Stimulated activated CD8-positive, alpha-beta memory T cell treated with anti-CD3 and anti-CD28 coated beads, Interleukin-15, amount 100 ng/mL, for 4 hours (primary cell): ENCODE data around the gene MORN1.
A peak's percentile ranks its signal among the peaks of the same experiment; 100 is the strongest.
"Not testable (repeated sequence)": the region's sequence is repeated elsewhere in the genome, so short reads cannot be mapped to it uniquely, and the experiment has no call there.

Source experiments
- DNase-seq, 2 donors: peaks; one replicate each; pipeline ENCODE4 v3.0.0-alpha.2; 2020; ENCODE audit warnings: low read depth in 2 of 2

The MORN1 gene

DNA sequence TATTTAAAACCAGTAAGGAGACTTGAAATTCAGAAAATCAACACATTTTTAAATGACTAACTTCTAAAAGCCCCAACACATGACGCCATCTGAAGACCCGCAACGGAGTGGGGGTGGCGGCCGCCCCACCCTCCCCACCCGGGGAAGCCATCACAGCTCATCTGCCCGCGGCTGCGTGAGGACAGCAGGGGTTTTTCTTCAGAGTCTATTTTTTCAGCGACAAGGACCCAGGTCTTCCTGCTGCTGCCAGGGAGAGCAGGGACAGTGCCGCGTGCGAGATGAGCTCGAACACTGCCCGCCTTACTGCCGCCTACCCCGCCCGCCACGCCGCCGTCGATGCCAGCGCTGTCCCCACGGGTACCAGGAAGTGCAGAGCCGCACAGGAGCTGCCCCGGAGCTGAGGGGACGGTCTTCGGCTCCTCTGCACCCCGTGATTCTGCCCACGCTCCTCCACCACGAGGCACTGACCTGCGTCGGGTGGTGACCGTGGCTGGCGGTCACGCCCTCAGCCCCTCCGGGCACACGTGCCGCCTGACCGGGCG is 84.2 kb downstream of the MORN1 start:
- no peak for DNase-seq

DNA sequence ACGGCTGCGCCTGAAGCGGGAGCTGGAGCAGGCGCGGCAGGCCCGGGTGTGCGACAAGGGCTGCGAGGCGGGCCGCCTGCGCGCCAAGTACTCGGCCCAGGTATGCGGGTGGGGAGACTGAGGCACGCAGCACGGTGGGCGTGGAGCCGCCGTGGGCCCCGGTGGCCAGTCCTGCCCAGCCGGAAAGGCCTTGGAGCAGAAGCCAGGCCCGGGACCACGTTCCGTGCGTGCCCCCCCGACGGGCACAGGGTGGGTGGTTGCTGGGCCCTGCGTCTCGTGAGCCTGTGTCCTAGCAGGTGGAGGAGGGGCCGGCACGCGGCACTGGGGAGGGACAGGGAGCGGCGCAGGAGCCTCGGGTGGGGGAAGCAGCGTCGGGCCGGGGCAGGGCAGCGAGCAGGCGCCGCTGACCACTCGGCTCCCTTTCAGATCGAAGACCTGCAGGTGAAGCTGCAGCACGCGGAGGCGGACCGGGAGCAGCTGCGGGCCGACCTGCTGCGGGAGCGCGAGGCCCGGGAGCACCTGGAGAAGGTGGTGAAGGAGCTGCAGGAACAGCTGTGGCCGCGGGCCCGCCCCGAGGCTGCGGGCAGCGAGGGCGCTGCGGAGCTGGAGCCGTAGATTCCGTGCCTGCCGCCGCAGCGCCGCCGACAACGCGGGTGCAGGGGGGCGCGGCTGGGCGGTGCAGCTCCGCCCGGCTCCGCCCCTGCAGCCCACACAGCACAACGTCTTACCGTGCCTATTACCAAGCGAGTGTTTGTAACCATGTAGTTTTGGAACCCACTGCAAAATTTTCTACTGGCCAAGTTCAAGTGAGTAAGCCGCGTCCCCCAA is 85.0 kb downstream of the MORN1 start:
- no peak for DNase-seq

DNA sequence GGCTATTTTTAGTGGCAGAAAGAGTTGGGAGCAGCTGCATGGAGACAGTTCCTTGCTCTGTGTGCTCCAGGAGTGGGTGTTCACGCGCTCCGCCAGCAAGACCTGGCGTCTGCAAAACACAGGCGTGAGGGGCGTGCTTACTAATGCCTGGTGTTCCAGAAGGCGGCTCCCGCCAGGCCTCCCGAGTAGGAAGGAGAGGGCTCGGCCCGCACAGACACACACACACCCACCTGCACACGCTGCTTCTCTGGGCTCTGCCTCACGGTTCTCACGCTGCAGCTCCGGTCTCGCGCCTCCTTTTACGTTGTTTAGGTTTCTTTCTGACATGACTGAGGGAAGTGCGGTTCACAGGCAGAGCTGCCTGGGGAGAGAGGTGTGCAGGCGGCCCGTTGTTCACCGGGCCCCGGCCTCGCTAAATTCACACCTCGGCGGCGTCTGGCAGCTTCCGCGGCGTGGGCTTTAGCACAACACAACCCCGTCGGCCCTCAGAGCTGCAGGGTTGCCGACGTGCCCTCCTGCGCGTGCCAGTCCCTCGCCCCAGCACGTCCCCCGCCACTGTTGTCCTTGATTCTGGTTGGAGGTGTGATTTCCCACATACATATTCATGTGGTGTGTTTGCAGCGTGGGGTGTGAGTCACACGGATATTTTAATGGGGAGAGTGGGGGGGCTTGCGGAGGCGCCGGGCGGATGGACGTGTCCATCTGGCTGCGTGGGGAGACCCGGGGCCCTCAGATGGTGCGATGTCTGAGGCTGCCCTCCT is 86.3 kb downstream of the MORN1 start:
- no peak for DNase-seq

DNA sequence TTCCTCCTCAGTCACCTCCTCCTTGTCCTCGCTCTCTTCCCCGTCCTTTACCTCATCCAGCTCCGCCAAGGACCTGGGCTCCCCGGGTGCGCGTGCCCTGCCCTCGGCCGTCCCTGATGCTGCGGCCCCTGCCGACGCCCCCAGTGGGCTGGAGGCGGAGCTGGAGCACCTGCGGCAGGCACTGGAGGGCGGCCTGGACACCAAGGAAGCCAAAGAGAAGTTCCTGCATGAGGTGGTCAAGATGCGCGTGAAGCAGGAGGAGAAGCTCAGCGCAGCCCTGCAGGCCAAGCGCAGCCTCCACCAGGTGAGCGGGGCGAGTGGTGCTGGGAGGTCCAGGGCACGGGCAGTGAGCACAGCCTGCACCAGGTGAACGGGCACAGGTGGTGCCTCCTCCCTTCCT is 87.1 kb downstream of the MORN1 start:
- no peak for DNase-seq

DNA sequence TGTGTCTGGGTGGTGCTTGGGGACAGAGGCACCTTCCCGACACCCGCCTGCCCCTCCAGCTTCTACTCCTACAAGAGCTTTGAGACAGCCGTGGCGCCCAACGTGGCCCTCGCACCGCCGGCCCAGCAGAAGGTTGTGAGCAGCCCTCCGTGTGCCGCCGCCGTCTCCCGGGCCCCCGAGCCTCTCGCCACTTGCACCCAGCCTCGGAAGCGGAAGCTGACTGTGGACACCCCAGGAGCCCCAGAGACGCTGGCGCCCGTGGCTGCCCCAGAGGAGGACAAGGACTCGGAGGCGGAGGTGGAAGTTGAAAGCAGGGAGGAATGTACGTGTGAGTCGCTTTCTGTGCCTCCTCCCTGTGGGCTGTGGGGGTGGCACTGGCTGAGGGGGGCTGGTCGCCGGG is 87.6 kb downstream of the MORN1 start:
- DNase-seq: no peak

DNA sequence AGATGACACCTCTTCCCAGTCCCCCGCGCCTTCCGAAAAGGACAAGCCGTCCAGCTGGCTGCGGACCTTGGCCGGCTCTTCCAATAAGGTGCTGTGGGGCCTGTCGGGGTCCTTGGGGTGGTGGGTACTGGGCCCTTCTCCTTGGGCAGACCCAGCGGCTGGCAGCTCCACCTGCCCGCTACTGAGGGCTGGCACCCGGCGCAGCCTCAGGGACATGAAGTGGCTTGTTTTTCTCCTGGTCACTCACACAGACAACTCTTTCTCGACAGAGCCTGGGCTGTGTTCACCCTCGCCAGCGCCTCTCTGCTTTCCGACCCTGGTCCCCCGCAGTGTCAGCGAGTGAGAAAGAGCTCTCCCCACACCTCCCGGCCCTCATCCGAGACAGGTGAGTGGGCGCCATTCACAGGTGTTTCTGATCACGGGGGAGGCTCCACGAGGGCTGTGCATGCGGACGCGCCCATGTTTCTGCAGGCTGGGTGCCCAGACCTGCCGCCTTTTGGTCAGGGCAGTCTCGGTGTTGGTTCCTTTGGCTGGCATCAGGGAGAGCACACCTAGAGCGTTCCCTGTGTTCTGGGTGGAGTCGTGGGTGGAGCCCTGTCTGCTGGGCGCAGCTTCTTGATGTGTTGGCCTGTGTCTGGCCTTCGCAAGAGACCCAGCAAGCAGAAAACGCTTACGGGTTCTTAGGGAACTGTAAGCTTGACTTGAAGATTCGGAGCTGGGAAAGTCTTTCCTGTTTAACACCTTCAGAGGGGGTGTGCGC is 88.2 kb downstream of the MORN1 start:
- no peak for DNase-seq

DNA sequence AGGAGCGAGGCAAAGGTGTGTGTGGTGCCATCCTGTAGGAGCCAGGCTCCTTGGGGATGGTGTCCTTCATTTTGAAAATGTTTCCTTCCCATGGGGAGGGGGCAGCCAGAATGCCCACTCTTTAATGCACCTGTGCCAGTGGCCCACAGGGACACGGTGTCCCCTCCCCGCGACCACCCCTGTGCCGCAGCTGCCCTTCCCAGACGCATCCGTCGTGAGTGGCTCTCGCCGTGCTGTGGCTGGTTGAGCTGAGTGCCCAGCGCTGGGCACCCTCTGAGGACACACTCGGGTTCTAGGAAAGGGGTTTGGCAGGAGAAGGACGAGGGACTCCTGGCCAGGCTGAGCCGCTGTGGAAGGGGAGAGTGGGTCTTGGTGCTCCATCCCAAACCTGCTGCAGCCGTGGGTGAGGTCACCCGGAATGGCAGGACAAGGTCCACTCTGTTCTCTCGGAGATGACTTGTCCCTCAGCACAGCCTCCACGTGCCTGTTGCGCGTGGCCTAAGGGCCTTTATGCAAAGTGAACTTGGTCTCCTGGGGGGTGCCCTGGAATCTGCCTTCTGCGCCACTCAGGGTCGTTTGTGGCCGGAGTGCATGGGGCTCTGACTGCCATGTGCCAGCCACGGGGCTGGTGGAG is 88.9 kb downstream of the MORN1 start:
- DNase-seq: no peak

DNA sequence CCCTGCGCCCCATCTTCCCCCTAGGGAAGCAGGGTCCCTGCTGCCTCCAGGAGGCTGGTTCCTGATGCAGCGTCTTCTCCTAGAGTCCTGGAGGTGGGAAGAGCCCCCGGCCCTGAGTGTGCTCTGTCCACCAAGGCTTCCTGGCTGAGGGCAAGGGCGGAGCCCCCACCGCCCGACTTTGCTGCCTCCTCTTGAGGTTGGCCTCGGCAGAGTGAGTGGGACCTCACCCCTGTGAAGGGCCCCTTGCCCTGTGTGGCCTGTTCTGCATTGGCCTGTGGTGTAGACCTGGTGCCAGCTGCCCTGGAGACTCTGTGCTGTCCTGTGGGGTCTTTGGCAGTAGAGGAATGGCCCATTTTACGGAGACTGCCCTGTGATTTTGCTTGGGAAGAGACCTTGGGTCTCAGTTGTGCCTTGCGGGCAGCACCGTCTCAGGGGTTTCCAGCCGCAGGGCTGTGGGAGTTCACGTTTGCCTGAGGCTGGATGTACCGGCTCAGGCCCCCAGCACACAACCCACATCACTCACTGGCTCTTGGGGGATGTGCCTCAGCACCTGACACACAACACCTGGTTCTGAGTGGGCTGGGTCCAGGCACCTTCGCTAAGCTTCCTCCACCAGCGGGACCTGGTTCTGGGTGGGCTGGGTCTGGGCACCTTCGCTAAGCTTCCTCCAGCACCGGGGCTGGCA is 89.6 kb downstream of the MORN1 start:
- no peak for DNase-seq

DNA sequence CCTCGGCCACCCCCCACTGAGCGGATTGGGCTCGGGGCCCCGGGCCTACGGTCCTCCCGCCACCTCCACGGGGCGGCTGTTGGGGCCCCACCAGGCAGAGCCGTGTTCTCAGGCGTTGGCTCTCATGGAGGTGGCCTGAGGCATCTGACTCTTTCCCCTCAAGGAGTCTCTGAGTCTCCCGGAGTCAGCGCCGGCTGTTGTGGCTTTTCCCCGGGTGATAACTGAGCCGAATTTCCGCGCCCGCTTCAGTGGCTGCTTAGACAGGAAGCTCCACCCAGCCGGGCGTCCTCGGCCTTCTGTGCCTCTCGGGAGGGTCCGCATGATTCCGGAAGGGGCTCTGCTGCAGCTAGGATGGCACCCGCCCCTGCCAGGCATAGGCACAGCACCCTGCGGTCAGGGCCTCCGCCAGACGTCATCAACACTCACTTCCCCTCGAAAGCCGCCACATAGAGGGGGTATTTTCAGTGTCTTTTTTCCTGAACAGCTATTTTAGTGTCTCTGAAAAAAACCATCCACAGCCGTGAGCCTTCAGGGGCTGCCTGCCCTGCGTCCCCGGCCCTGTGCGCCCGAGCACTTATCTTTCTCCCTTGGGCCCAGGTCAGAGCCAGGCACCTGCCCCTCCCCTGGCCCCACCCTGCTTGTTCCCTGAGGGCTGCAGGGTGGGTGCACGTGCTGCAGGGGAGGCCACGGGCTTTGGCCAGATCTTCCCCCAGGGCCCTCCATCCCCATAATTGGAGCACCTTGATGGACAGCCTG is 90.3 kb downstream of the MORN1 start:
- peak; percentile 80 to 84 for DNase-seq

DNA sequence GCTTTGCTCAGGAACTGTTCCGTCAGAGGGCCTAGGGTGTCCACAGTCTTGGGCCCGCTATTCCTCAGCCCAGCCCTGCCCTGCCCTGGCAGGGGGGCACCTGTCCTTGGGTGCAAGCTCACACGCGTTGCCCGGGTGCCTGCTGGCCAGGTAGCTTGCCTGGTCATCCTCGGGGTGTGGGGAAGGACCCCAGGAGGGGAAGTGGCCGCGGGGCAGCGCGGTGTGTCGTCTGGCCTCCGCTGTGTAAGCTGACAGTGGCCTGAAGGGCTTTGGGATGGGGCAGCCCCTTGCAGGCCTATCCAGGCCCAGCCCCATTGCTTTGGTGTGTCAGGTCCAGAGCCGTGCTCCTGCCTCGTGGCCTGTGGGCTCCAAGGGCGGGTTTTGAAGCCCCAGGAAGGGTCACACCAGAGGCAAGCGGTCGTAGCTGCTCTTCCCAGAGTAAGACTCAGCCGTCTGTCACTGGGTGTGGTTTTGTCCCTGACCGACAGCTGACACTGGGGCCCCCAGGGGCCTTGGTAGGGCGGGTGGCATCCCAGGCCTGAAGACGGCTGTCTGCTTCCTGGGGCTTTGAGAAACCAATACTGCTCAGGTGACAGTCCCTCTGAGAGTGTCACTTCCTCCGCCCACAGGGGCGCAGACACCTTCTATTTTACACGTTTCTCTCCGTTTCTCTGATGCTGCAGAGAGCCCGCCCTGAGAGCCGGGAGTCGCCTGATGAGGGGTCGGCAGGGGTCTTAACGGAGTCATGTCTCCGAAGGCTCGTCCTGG is 91.2 kb downstream of the MORN1 start:
- DNase-seq: peak; percentile 62 to 71

DNA sequence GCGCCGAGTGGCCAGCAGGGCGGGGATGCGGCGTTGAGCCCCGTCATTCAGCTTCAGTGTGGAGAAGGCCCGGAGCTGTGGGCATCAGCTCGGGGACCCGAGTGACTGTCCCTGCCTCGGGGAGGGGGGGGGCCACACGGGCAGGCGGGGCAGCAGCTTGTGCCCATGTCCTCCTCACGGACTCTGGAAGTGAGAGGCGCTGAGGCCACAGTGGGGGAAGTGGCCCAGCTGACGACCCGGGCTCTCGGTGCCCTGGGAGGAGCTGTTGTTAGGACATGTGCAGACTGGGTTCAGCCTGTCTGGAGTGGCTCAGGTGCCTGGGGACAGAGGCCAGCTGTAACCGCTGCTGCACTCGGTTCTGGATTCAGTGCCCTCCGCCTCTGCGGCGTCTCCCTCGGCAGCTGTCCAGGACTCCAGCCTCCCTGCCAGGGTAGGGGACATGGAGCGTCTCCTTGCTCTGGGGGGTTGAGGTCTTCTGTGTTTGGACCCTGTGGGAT is 92.2 kb downstream of the MORN1 start:
- no peak for DNase-seq

DNA sequence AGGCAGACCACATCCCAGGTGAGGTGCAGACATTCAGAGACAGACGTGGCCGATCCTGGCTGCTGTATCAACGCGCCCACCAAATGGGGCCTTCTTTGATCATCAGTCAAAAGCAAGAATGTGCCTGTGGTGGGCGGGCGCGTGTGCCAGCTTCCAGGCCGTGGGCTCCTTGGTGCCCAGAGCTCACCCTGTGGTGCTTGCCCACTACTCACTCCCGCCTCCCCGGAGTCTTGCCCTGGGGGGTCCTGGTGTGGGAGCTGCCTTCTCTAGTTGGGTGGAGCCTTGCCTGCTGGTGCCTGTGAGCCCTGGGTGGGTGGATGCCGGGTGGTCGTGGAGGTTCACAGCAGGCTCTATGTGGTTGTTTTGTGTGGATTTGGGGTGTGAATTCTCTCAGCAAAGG is 92.7 kb downstream of the MORN1 start:
- DNase-seq: no peak

DNA sequence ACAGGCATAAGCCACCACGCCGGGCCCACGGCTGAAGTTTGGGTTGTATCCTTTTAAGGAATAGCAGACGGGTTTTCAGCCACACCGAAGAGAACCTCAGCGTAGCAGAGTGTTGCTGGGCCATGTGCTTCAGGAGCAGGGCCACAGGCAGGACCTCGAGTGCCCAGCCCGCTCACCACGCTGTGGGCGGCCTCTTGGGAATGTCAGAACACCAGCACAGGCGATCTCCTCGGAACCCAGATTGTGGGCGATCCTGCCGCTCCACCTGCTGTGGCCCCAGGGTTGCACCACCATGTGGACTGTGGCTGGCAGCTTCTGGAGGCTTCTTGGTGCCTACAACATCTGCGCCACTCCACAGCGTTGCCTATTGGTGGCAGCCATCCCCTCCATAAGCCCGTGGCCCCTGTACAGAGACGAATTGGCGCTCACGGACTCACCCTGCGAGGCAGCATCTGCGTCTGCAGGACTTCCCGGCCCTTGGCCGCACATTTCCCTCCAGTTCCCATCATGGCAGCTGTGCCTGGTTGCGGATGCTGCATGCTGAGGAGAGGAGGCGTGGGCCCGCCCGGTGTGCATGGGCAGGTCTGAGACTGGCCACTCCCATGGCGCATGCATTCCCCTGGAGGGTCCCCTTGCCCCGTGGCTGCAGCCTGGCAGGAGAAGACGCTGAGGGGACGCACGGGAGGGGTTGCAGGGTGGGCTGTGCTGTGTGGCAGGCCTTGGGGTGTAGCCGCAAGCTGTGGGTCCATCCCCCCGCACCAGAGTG is 93.9 kb downstream of the MORN1 start:
- no peak for DNase-seq

DNA sequence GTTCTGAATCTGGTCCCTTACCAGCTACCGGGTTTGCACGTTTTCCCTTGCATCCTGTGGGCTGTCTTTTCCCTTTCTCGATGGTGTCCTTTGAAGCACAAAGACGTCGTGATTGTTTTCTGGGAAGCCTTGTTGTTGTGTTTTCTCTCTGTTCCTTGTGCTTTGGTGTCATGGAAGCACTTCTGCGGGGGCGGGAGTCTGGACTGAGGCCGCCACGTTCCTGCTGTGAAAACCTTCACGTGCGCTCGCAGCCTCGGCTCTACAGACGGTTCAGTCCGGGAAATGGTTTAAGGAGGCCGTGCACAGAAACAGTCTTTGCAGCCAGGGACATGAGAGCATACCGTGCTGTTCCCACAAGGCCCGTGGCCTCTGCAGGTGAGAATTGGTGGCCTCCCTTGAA is 94.7 kb downstream of the MORN1 start:
- DNase-seq: no peak

DNA sequence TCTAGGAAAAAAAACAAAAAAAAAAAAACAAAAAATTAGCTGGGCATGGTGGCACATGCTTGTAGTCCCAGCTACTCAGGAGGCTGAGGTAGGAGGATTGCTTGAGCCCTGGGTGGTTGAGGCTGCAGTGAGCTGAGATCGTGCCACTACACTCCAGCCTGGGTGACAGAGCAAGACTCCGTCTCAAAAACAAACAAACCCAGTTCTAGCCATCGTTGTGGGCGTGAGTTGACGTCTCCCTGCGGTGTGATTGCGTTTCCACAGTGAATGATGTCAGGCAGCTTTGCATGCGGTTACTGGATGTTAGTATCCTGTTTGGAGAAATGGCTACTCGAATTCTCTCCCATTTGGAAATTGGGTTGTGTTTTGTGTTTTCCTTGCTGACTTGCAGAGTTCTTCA is 95.1 kb downstream of the MORN1 start:
- not testable (repeated sequence) for DNase-seq

DNA sequence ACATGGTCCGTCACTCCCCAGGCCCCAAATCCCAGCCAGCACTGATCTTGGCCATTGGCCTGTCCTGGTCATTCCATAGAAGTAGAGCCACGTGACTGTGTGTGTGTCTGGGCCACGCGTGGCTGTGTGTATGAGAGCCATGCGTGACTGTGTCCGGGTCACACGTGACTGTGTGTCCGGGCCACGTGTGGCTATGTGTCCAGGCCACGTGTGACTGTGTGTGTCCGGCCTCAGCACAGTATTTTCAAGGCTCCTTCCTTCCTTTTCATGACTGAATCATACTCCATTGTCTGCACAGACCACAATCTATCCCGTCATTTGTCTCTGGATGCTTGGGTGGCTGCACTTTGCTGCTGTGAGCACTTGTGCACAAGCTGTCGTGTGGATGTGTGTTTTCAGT is 95.8 kb downstream of the MORN1 start:
- DNase-seq: no peak

DNA sequence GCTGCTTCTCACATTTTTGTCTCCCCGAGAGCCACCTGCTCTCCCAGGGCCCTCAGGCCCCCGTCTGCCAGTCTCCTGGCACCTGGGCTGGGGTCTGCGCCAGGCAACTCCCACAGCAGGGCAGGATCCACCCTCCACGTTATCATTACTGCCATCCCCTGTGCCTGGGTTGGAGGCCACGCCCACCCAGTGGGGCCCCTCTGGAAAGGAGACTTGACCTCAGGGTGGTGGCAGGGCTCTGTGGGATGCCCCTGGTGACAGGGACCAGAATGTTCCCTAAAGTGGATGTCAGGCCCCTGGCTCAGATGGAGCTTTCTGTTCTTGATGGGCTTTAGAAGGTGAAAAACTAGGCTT is 96.7 kb downstream of the MORN1 start:
- no peak for DNase-seq

DNA sequence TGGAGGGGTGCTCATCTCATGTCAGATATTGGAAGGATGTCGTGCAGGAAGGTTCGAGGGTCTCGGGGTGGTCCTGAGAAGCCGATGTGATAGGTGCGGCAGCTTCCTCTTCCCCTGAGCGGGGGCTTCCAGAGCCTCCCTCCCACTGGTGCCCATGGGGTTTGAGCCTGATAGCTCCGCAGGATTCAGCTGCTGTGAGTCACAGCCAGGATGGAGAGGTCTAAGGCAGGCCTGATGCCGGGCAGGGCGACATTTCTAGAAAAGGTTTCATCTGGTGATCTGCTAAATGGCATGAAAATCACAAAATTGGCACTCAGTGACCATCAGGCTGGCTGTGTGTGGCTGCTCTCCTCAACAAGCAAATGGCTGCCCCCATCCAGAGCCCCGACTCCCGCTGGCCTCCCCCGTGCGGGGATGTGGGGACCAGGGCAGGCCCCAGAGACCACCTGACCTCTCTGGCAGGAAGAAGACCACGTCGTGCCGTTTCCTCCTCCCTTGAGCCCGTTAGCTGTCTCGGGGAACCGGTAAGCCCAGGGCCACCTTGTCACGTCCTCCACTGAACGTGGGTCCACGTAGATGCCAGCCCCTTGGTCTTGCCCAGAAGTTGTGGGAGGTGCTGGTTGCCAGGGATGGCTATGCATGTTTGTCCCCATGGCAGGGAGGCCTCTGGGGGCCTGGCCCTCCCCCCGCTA is 97.2 kb downstream of the MORN1 start:
- DNase-seq: no peak
